ENCODE measurements around the gene LSM14A.
"Not testable (repeated sequence)": the region's sequence is repeated elsewhere in the genome, so short reads cannot be mapped to it uniquely, and the experiment has no call there.

LSM14A gene

GRCh38 chr19:34222386-34222785 lies 50.1 kb downstream of the LSM14A start:
- intact Hi-C loops (cut with DNase I), result no loop called here
- no peak for DNase-seq

GRCh38 chr19:34224996-34225658 lies 52.8 kb downstream of the LSM14A start:
- intact Hi-C loops (cut with DNase I), result no loop called here
- DNase-seq, result no peak

GRCh38 chr19:34225659-34226015 lies 53.3 kb downstream of the LSM14A start:
- intact Hi-C loops (cut with DNase I), result no loop called here
- no peak for DNase-seq

GRCh38 chr19:34226036-34226435 lies 53.7 kb downstream of the LSM14A start:
- DNase-seq, result no peak
- intact Hi-C loops (cut with DNase I), result no loop called here

- no peak for DNase-seq
- intact Hi-C loops (cut with DNase I), result no loop called here
Observed at GRCh38 chr19:34228347-34228746, 56.0 kb downstream of the LSM14A start.

GRCh38 chr19:34228762-34229161 lies 56.5 kb downstream of the LSM14A start:
- no peak for DNase-seq
- intact Hi-C loops (cut with DNase I), result no loop called here

GRCh38 chr19:34229721-34230120 lies 57.4 kb downstream of the LSM14A start:
- DNase-seq, result no peak
- intact Hi-C loops (cut with DNase I), result no loop called here

- intact Hi-C loops (cut with DNase I), result no loop called here
Observed at GRCh38 chr19:34230820-34231219, 58.5 kb downstream of the LSM14A start.

GRCh38 chr19:34231439-34231838 lies 59.1 kb downstream of the LSM14A start:
- DNase-seq, result no peak
- intact Hi-C loops (cut with DNase I), result no loop called here

More at GRCh38 chr19:34230820-34231219, 58.5 kb downstream of the LSM14A start:
- peak in 23 of 42 donors; percentile 18 to 77 (median 45) for DNase-seq

GRCh38 chr19:34232566-34233481 lies 60.5 kb downstream of the LSM14A start:
- peak in 41 of 42 donors; percentile 31 to 85 (median 61) for DNase-seq
- intact Hi-C loops (cut with DNase I), result no loop called here

- no peak for DNase-seq
- intact Hi-C loops (cut with DNase I), result no loop called here
Observed at GRCh38 chr19:34235425-34235940, 63.2 kb downstream of the LSM14A start.

GRCh38 chr19:34236035-34236987 lies 64.0 kb downstream of the LSM14A start:
- peak in 1 of 42 donors; percentile 13 for DNase-seq
- intact Hi-C loops (cut with DNase I), result no loop called here

GRCh38 chr19:34237283-34237682 lies 65.0 kb downstream of the LSM14A start:
- intact Hi-C loops (cut with DNase I), result no loop called here

GRCh38 chr19:34237939-34238338 lies 65.6 kb downstream of the LSM14A start:
- intact Hi-C loops (cut with DNase I), result no loop called here
- no peak for DNase-seq

More at GRCh38 chr19:34237283-34237682, 65.0 kb downstream of the LSM14A start:
- DNase-seq, result no peak

GRCh38 chr19:34241513-34242337 lies 69.4 kb downstream of the LSM14A start:
- DNase-seq, result no peak
- intact Hi-C loops (cut with DNase I), result loop anchor here (10.0 kb wide), 1 partner anchor 93 kb away; no protein-coding TSS in a partner anchor

- intact Hi-C loops (cut with DNase I), result loop anchor here (10.0 kb wide), 1 partner anchor 91 kb away; no protein-coding TSS in a partner anchor
- DNase-seq, result not testable (repeated sequence)
Observed at GRCh38 chr19:34243138-34243875, 71.0 kb downstream of the LSM14A start.

GRCh38 chr19:34243876-34244578 lies 71.7 kb downstream of the LSM14A start:
- intact Hi-C loops (cut with DNase I), result loop anchor here (10.0 kb wide), 1 partner anchor 91 kb away; no protein-coding TSS in a partner anchor
- DNase-seq, result no peak

All from head of caudate nucleus (tissue), 42 donors.